HG02938 (cell line): ENCODE results near the gene PRR27.
"Not testable (repeated sequence)": the region's sequence is repeated elsewhere in the genome, so short reads cannot be mapped to it uniquely, and the experiment has no call there.

Experiments used
- ATAC-seq: cut with Tn5 transposase; IDR thresholded peaks from one replicate; pipeline ENCODE4 v1.9.1; 2021; ENCODE audit warnings: mild to moderate bottlenecking, moderate library complexity; ENCODE audit not compliant: unreplicated experiment

The PRR27 gene

GRCh38 chr4:70196857-70197256, 42.8 kb downstream of the PRR27 start:
- ATAC-seq = no peak

- ATAC-seq = no peak
Measured at GRCh38 chr4:70197842-70198241, 43.8 kb downstream of the PRR27 start.

GRCh38 chr4:70203601-70204000, 49.6 kb downstream of the PRR27 start:
- ATAC-seq = no peak

DNA sequence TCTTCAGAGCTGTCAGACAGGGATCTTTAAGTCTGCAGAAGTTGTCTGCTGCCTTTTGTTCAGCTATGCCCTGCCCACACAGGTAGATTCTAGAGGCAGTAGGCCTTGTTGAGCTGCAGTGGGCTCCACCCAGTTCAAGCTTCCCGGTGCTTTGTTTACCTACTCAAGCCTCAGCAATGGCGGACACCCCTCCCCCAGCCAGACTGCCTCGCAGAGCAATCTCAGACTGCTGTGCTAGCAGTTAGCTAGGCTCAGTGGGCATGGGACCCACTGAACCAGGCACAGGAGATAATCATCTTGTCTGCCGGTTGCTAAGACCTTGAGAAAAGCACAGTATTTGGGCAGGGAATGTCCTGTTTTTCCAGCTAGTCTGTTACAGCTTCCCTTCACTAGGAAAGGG, 58.7 kb downstream of the PRR27 start:
- not testable (repeated sequence) for ATAC-seq
